Ovary (tissue), 1 donor: Measurements from ENCODE around the gene PCDH17.

ENCODE experiments used
- EP300 ChIP-seq: sonication (generic); formaldehyde crosslinking; IDR thresholded peaks from one replicate; pipeline ENCODE4 v1.6.1; 2017; ENCODE audit warnings: antibody characterized with exemption
- POLR2A ChIP-seq: fragments of 450-650 bp; IDR thresholded peaks from one replicate; pipeline ENCODE4 v1.6.1; 2017; ENCODE audit warnings: antibody characterized with exemption, mild to moderate bottlenecking, moderate library complexity

DNA sequence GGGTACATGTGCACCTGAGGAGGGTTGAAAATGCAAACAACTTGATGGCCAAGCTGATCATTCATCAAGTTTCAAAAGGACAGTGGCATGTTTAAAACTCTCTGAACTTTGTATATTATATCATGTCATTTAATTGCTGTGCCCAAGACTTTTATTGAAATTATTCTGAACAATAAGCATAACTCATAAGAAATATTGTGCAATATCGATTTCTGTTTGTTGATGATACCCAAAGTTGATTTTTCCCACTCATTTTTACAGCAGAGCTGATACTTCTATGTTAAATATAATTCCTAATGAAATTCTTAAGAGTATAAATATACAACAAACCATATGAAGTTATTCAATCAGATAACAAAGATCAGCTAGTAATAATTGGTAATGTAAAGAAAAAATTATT, 49.1 kb downstream of the PCDH17 start:
- TF ChIP-seq EP300: no peak
- TF ChIP-seq POLR2A: no peak
